Measurements from ENCODE around the gene DMC1. TPM values are rescaled to one million over a fixed set of nuclear protein-coding genes. Genes with fewer than 3 reads are reported as not detected.
"Not testable (repeated sequence)": the region's sequence is repeated elsewhere in the genome, so short reads cannot be mapped to it uniquely, and the experiment has no call there.

Gene DMC1
- polyA plus RNA-seq (2013): 1.9 TPM

- 0% methylated on average over 51 of the region's 64 CpGs for WGBS (ENCODE audit: insufficient coverage)
- ChIA-PET POLR2A (interaction anchor here (0.5 to 0.6 kb wide), 2 partner anchors 68 to 161 kb away, joined by 3 read pairs; no protein-coding TSS in a partner anchor), CTCF (interaction anchor here (1.1 to 1.7 kb wide), 4 partner anchors 10 to 79 kb away, joined by 3 to 4 read pairs (median 3); no protein-coding TSS in a partner anchor)
- H3K36me3 ChIP-seq (ENCODE audit: control insufficient read depth in 4 of 4, insufficient read depth in 4 of 4, low read length in 3 of 4): no peaks in the 10 kb centered on the region
- H3K27ac ChIP-seq (ENCODE audit: insufficient read depth in 1 of 2, low read depth in 1 of 2, low read length in 2 of 2, poor library complexity in 1 of 2, severe bottlenecking in 2 of 2): peak within 1 kb of the TSS; percentile 29 to 82
- H3K4me3 ChIP-seq (ENCODE audit: control insufficient read depth in 1 of 7, extremely low read depth in 1 of 7, insufficient read depth in 4 of 7, low read depth in 2 of 7, low read length in 6 of 7): peak within 1 kb of the TSS; percentile 69 to 93 (median 76)
- no peaks in the 10 kb centered on the region for H3K27me3 ChIP-seq (replicated peaks in 2 of 5; ENCODE audit: control insufficient read depth in 4 of 5, insufficient read depth in 5 of 5, low read length in 4 of 5)
- peak; percentile 94 to 97 (median 97) for DNase-seq
- no peaks in the 10 kb centered on the region for H3K9me3 ChIP-seq (ENCODE audit: control extremely low read depth in 1 of 5, control insufficient read depth in 4 of 5, insufficient read depth in 2 of 5, low read depth in 1 of 5, low read length in 4 of 5)
- H3K4me1 ChIP-seq (ENCODE audit: control extremely low read depth in 1 of 4, control insufficient read depth in 4 of 4, insufficient read depth in 4 of 4, low read length in 3 of 4): peaks cover 7 to 20% (median 14%) of the 10 kb centered on the region in 4 experiments
These were observed at the start of gene DMC1 for GRCh38 chr22:38569972-38570778. Gene DMC1, minus strand, starts transcription at chr22:38570183. Its CDS starts 1,927 bp downstream, at chr22:38568256.

GRCh38 chr22:38618682-38619081 lies 48.7 kb upstream of the DMC1 start:
- H3K4me1 ChIP-seq (ENCODE audit: control extremely low read depth in 1 of 4, control insufficient read depth in 4 of 4, insufficient read depth in 4 of 4, low read length in 3 of 4): no peaks in the 10 kb centered on the region
- no peak overlapping the region for H3K4me3 ChIP-seq (ENCODE audit: control insufficient read depth in 1 of 7, extremely low read depth in 1 of 7, insufficient read depth in 4 of 7, low read depth in 2 of 7, low read length in 6 of 7)
- H3K27me3 ChIP-seq (replicated peaks in 2 of 5; ENCODE audit: control insufficient read depth in 4 of 5, insufficient read depth in 5 of 5, low read length in 4 of 5): no peaks in the 10 kb centered on the region
- peaks cover 0 to 3% (median under 1%) of the 10 kb centered on the region in 4 experiments for H3K36me3 ChIP-seq (ENCODE audit: control insufficient read depth in 4 of 4, insufficient read depth in 4 of 4, low read length in 3 of 4)
- no peak overlapping the region for H3K27ac ChIP-seq (ENCODE audit: insufficient read depth in 1 of 2, low read depth in 1 of 2, low read length in 2 of 2, poor library complexity in 1 of 2, severe bottlenecking in 2 of 2)
- DNase-seq: no peak
- WGBS (ENCODE audit: insufficient coverage): 90% methylated on average over 2 of the region's 2 CpGs
- ChIA-PET POLR2A (interaction anchor here (0.6 kb wide), 1 partner anchor 184 kb away, joined by 3 read pairs; no protein-coding TSS in a partner anchor), CTCF (no interaction called here)
- peaks cover 0 to 7% (median 0%) of the 10 kb centered on the region in 5 experiments for H3K9me3 ChIP-seq (ENCODE audit: control extremely low read depth in 1 of 5, control insufficient read depth in 4 of 5, insufficient read depth in 2 of 5, low read depth in 1 of 5, low read length in 4 of 5)

- Histone ChIP-seq H3K27me3 (replicated peaks in 2 of 5; ENCODE audit: control insufficient read depth in 4 of 5, insufficient read depth in 5 of 5, low read length in 4 of 5) (no peaks in the 10 kb centered on the region), H3K27ac (ENCODE audit: insufficient read depth in 1 of 2, low read depth in 1 of 2, low read length in 2 of 2, poor library complexity in 1 of 2, severe bottlenecking in 2 of 2) (no peak overlapping the region), H3K36me3 (ENCODE audit: control insufficient read depth in 4 of 4, insufficient read depth in 4 of 4, low read length in 3 of 4) (peaks cover 0 to 3% (median under 1%) of the 10 kb centered on the region in 4 experiments), H3K4me3 (ENCODE audit: control insufficient read depth in 1 of 7, extremely low read depth in 1 of 7, insufficient read depth in 4 of 7, low read depth in 2 of 7, low read length in 6 of 7) (no peak overlapping the region), H3K9me3 (ENCODE audit: control extremely low read depth in 1 of 5, control insufficient read depth in 4 of 5, insufficient read depth in 2 of 5, low read depth in 1 of 5, low read length in 4 of 5) (peaks cover 0 to 7% (median 0%) of the 10 kb centered on the region in 5 experiments), H3K4me1 (ENCODE audit: control extremely low read depth in 1 of 4, control insufficient read depth in 4 of 4, insufficient read depth in 4 of 4, low read length in 3 of 4) (no peaks in the 10 kb centered on the region)
- POLR2A ChIA-PET: no interaction called here
- no CpG with 5 or more reads among the region's 1 CpG for WGBS (ENCODE audit: insufficient coverage)
- DNase-seq: no peak
- CTCF ChIA-PET: no interaction called here
These were observed 48.3 kb upstream of the DMC1 start for GRCh38 chr22:38618258-38618657.

GRCh38 chr22:38615064-38615405 lies 45.1 kb upstream of the DMC1 start:
- DNase-seq; H3K27ac ChIP-seq (ENCODE audit: insufficient read depth in 1 of 2, low read depth in 1 of 2, low read length in 2 of 2, poor library complexity in 1 of 2, severe bottlenecking in 2 of 2); H3K36me3 ChIP-seq (ENCODE audit: control insufficient read depth in 4 of 4, insufficient read depth in 4 of 4, low read length in 3 of 4); H3K4me1 ChIP-seq (ENCODE audit: control extremely low read depth in 1 of 4, control insufficient read depth in 4 of 4, insufficient read depth in 4 of 4, low read length in 3 of 4); H3K27me3 ChIP-seq (replicated peaks in 2 of 5; ENCODE audit: control insufficient read depth in 4 of 5, insufficient read depth in 5 of 5, low read length in 4 of 5); CTCF ChIA-PET; POLR2A ChIA-PET; H3K4me3 ChIP-seq (ENCODE audit: control insufficient read depth in 1 of 7, extremely low read depth in 1 of 7, insufficient read depth in 4 of 7, low read depth in 2 of 7, low read length in 6 of 7); H3K9me3 ChIP-seq (ENCODE audit: control extremely low read depth in 1 of 5, control insufficient read depth in 4 of 5, insufficient read depth in 2 of 5, low read depth in 1 of 5, low read length in 4 of 5): not testable (repeated sequence)
- WGBS (ENCODE audit: insufficient coverage): 97% methylated on average over 4 of the region's 9 CpGs

GRCh38 chr22:38614332-38615063 lies 44.5 kb upstream of the DMC1 start:
- CTCF ChIA-PET: no interaction called here
- Histone ChIP-seq H3K4me1 (ENCODE audit: control extremely low read depth in 1 of 4, control insufficient read depth in 4 of 4, insufficient read depth in 4 of 4, low read length in 3 of 4) (no peaks in the 10 kb centered on the region), H3K27me3 (replicated peaks in 2 of 5; ENCODE audit: control insufficient read depth in 4 of 5, insufficient read depth in 5 of 5, low read length in 4 of 5) (no peaks in the 10 kb centered on the region), H3K36me3 (ENCODE audit: control insufficient read depth in 4 of 4, insufficient read depth in 4 of 4, low read length in 3 of 4) (peaks cover 0 to 3% (median under 1%) of the 10 kb centered on the region in 4 experiments), H3K27ac (ENCODE audit: insufficient read depth in 1 of 2, low read depth in 1 of 2, low read length in 2 of 2, poor library complexity in 1 of 2, severe bottlenecking in 2 of 2) (no peak overlapping the region), H3K9me3 (ENCODE audit: control extremely low read depth in 1 of 5, control insufficient read depth in 4 of 5, insufficient read depth in 2 of 5, low read depth in 1 of 5, low read length in 4 of 5) (peaks cover 0 to 7% (median 0%) of the 10 kb centered on the region in 5 experiments), H3K4me3 (ENCODE audit: control insufficient read depth in 1 of 7, extremely low read depth in 1 of 7, insufficient read depth in 4 of 7, low read depth in 2 of 7, low read length in 6 of 7) (no peak overlapping the region)
- POLR2A ChIA-PET: interaction anchor here (0.6 kb wide), 2 partner anchors 113 to 630 kb away, joined by 3 to 5 read pairs; no protein-coding TSS in a partner anchor
- 97% methylated on average over 3 of the region's 4 CpGs for WGBS (ENCODE audit: insufficient coverage)
- no peak for DNase-seq

- no peak overlapping the region for H3K4me3 ChIP-seq (ENCODE audit: control insufficient read depth in 1 of 7, extremely low read depth in 1 of 7, insufficient read depth in 4 of 7, low read depth in 2 of 7, low read length in 6 of 7)
- peaks cover 0 to 3% (median 0%) of the 10 kb centered on the region in 4 experiments for H3K36me3 ChIP-seq (ENCODE audit: control insufficient read depth in 4 of 4, insufficient read depth in 4 of 4, low read length in 3 of 4)
- ChIA-PET CTCF (no interaction called here), POLR2A (no interaction called here)
- no peaks in the 10 kb centered on the region for H3K27me3 ChIP-seq (replicated peaks in 2 of 5; ENCODE audit: control insufficient read depth in 4 of 5, insufficient read depth in 5 of 5, low read length in 4 of 5)
- H3K27ac ChIP-seq (ENCODE audit: insufficient read depth in 1 of 2, low read depth in 1 of 2, low read length in 2 of 2, poor library complexity in 1 of 2, severe bottlenecking in 2 of 2): no peak overlapping the region
- no peaks in the 10 kb centered on the region for H3K4me1 ChIP-seq (ENCODE audit: control extremely low read depth in 1 of 4, control insufficient read depth in 4 of 4, insufficient read depth in 4 of 4, low read length in 3 of 4)
- WGBS (ENCODE audit: insufficient coverage): 95% methylated on average over 3 of the region's 4 CpGs
- H3K9me3 ChIP-seq (ENCODE audit: control extremely low read depth in 1 of 5, control insufficient read depth in 4 of 5, insufficient read depth in 2 of 5, low read depth in 1 of 5, low read length in 4 of 5): peaks cover 0 to 7% (median 0%) of the 10 kb centered on the region in 5 experiments
- no peak for DNase-seq
These were observed 43.6 kb upstream of the DMC1 start for GRCh38 chr22:38613588-38613987.

Measured in common myeloid progenitor, CD34-positive (primary cell).